GM19035 (cell line): ENCODE data around the gene TES.
"Not testable (repeated sequence)": the region's sequence is repeated elsewhere in the genome, so short reads cannot be mapped to it uniquely, and the experiment has no call there.

Experiments
- ATAC-seq: cut with Tn5 transposase; IDR thresholded peaks from one replicate; pipeline ENCODE4 v1.9.1; 2021; ENCODE audit not compliant: unreplicated experiment

TES gene

DNA sequence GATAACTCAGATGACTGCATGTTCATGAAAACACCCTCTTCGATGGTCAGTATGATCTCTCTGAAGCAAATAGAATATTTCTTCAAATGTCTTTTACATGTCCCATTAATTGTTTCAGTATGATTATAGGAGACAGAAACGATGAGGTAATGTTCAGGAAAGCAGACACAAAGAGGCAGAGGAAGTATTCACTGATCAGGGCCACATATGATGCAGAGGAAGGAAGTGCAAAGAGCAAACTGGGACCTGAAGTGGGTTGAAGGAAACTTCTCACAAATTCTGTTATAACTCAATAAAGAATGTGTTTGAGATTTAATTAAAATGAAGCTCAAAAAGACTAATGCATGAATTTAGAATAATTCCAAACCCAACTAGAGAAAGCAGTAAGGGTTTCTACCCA is 70.5 kb downstream of the TES start:
- no peak for ATAC-seq

DNA sequence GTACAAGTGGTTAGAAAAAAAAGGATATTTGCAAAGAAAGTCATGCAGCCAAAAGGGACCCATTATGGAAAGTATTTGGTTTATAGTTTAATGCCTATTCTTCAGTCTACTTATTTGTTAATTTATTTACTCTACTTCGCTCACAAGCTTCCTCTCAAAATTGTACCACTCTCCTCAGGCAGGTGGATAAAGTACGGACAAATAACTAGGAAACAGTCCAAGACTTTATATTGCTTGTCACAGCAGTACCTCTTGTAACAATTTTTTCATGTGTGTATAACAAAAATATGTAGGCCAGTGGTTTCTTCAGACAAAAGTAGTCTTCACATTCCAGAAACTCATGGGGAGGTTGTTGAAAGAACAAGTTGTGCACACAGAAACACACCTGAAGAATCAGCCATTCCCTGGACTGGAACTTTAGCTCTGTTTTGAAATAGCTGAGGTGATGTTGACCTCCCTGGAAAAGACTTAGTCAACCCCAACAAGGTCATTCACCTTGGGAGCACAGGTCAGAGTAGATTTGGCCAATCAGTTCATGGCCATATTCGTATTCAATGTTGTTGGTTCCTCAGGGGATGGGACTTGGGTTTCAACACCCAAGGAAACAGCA is 73.4 kb downstream of the TES start:
- no peak for ATAC-seq

GRCh38 chr7:116284390-116284789 is 74.1 kb downstream of the TES start:
- ATAC-seq, result no peak

GRCh38 chr7:116285252-116285651 is 74.9 kb downstream of the TES start:
- ATAC-seq, result no peak

DNA sequence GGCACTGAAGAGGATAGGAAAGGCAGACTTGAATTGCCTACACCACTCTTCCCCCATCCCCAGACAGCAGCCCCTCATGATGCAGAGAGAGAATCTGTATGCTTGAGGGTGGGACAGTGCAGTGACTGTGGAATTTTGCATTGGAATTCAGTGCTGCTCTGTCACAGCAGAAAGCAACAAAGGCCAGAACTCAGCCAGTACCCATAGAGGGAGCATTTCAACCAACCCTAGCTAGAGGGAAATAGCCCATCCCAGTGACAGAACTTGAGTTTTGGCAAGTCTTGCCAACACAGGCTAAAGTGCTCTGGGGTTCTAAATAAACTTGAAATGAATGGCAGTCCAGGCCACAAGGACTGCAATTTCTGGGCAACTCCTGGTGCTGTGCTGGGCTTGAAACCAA is 80.4 kb downstream of the TES start:
- no peak for ATAC-seq

- ATAC-seq, result no peak
Measured at GRCh38 chr7:116291937-116292336, 81.6 kb downstream of the TES start.

DNA sequence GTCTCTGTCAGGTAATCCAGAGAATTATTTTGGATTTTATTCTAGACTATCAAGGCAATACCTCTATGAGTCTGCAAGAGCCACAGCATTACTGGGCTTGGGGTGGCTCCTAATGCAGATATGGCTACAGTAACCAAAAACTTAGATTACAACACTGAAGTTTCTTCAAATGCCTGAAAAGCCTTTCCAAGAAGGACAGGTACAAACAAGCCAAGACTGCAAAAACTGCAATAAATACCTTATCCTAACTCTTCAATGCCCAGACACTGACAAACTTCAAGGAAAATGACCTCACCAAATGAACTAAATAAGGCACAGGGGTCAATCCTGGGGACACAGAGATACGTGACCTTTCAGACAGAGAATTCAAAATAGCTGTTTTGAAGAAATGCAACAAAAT is 82.0 kb downstream of the TES start:
- no peak for ATAC-seq

GRCh38 chr7:116293139-116293538 is 82.8 kb downstream of the TES start:
- no peak for ATAC-seq

DNA sequence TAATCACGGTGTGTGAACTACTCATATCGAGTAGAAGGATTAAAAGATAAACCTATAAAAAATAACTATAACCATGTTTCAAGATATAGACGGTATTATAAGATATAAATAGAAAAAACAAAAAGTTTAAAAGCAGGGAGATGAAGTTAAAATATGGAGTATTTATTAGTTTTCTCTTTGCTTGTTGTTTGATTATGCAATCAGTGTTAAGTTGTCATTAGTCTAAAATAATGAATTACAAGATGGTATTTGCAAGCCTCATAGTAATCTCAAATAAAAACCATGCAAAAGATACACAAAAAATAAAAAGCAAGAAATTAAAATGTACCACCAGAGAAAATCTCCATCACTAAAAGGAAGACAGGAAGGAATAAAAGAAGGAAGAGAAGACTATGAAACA is 83.3 kb downstream of the TES start:
- no peak for ATAC-seq

DNA sequence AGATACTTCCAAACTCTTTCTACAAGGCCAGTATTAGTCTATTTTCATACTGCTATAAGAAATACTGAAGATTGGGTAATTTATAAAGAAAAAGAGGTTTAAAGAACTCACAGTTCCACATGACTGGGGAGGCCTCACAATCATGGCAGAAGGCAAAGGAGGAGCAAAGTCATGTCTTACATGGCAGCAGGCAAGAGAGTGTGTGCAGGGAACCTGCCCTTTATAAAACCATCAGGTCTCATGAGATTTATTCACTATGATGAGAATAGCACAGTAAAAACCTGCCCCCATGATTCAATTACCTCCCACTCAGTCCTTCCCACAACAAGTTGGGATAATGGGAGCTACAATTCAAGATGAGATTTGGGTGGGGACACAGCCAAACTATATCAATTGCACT is 85.6 kb downstream of the TES start:
- not testable (repeated sequence) for ATAC-seq

- ATAC-seq, result no peak
Measured at GRCh38 chr7:116298055-116298454, 87.7 kb downstream of the TES start.

DNA sequence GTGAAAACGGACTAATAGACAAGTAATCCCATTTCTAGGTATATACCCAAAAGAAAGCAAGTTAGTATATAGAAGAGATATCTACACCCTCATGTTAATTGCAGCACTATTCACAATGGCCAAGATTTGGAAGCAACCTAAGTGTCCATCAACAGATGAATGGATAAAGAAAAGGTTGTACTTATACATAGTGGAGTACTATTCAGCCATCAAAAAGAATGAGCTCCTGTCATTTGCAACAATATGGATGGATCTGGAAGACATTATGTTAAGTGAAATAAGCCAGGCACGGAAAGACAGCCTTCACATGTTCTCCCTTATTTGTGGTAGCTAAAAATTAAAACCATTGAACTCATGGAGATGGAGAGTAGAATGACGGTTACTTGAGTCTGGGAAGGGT is 88.2 kb downstream of the TES start:
- no peak for ATAC-seq

GRCh38 chr7:116305485-116306408 is 95.4 kb downstream of the TES start:
- no peak for ATAC-seq

GRCh38 chr7:116306409-116307048 is 96.2 kb downstream of the TES start:
- ATAC-seq, result no peak

DNA sequence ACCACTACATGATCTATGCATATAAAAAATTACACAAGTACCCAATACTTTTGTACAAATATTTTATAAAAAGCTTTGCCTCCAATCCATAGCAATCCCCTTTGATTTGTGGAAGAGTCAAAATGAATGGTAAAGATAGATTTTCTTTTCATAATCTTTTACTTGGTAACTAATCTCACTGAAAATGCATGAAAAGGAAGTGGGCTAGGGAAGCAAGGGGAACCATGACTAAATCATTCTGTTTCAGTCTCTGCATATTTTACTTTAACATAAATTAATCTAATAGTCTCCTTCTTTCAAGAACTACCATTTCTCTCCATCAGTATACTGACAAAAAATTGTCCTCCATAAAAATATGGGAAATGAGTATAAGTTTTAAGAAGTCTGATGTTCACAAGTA is 96.9 kb downstream of the TES start:
- no peak for ATAC-seq
